ENCODE data around the gene PLA2G1B. TPM values are rescaled to one million over a fixed set of nuclear protein-coding genes. Genes with fewer than 3 reads are reported as not detected.

PLA2G1B gene
- total and polyA plus RNA-seq, 2 of the 13 experiments (the other 11 are each of a cell fraction or from before 2014, with no cell fraction given), result 0.33 to 1.4 TPM

GRCh38 chr12:120327593-120327992 is at the start of gene PLA2G1B (continued):
- TF ChIP-seq, protein P1, sequence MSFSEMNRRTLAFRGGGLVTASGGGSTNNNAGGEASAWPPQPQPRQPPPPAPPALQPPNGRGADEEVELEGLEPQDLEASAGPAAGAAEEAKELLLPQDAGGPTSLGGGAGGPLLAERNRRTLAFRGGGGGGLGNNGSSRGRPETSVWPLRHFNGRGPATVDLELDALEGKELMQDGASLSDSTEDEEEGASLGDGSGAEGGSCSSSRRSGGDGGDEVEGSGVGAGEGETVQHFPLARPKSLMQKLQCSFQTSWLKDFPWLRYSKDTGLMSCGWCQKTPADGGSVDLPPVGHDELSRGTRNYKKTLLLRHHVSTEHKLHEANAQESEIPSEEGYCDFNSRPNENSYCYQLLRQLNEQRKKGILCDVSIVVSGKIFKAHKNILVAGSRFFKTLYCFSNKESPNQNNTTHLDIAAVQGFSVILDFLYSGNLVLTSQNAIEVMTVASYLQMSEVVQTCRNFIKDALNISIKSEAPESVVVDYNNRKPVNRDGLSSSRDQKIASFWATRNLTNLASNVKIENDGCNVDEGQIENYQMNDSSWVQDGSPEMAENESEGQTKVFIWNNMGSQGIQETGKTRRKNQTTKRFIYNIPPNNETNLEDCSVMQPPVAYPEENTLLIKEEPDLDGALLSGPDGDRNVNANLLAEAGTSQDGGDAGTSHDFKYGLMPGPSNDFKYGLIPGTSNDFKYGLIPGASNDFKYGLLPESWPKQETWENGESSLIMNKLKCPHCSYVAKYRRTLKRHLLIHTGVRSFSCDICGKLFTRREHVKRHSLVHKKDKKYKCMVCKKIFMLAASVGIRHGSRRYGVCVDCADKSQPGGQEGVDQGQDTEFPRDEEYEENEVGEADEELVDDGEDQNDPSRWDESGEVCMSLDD (CRISPR knock-in tag; IDR thresholded peaks at IDR 0.05; ENCODE audit: borderline replicate concordance), result no peak
- TF ChIP-seq TAF15 (IDR thresholded peaks at IDR 0.05; ENCODE audit: low read depth, low read length, poor library complexity, severe bottlenecking) (no peak), ZBTB21 (CRISPR knock-in tag; IDR thresholded peaks at IDR 0.05) (no peak), ZNF317 (CRISPR knock-in tag; IDR thresholded peaks at IDR 0.05) (0 out of 2 replicates have a peak, but pooled peaks have one; percentile 15), SALL1 (CRISPR knock-in tag; IDR thresholded peaks at IDR 0.05) (peak; percentile 47), HNRNPLL (IDR thresholded peaks at IDR 0.05; ENCODE audit: low read depth, low read length, poor library complexity, severe bottlenecking) (no peak), NFKB2 (CRISPR knock-in tag; IDR thresholded peaks at IDR 0.05; ENCODE audit: borderline replicate concordance) (no peak), SETDB1 (CRISPR knock-in tag; IDR thresholded peaks at IDR 0.05; ENCODE audit: borderline replicate concordance) (no peak), HNRNPH1 (optimal IDR thresholded peaks at IDR 0.05; ENCODE audit: low read depth, low read length) (no peak), ZNF883 (CRISPR knock-in tag; IDR thresholded peaks at IDR 0.05; ENCODE audit: not compliant biosample characterization) (no peak), PHF21A (CRISPR knock-in tag; IDR thresholded peaks at IDR 0.05) (no peak), SMC3 (IDR thresholded peaks at IDR 0.05; ENCODE audit: low read length) (0 out of 2 replicates have a peak, but pooled peaks have one; percentile 1), CCAR2 (optimal IDR thresholded peaks at IDR 0.05; ENCODE audit: low read depth, low read length) (no peak), ZNF710 (CRISPR knock-in tag; IDR thresholded peaks at IDR 0.05; ENCODE audit: borderline replicate concordance) (0 out of 2 replicates have a peak, but pooled peaks have one; percentile 15), PPARG (CRISPR knock-in tag; conservative IDR thresholded peaks at IDR 0.05) (no peak)
